ENCODE measurements around the gene GPR146. TPM values are rescaled to one million over a fixed set of nuclear protein-coding genes. Genes with fewer than 3 reads are reported as not detected.

GPR146 gene
- total and polyA plus RNA-seq, 2 of the 8 experiments (the other 6 are each of a cell fraction or from before 2014, with no cell fraction given): 1.8 to 2.7 TPM

- no peaks in the 10 kb centered on the region for H3K27me3 ChIP-seq (replicated peaks in 1 of 4; ENCODE audit: control insufficient read depth in 3 of 4, extremely low read depth in 1 of 4, insufficient read depth in 3 of 4, low read length in 3 of 4)
- ChIA-PET POLR2A (ENCODE audit: partially characterized antibody) (no interaction called here), CTCF (ENCODE audit: partially characterized antibody) (interaction anchor here (0.6 to 2.3 kb wide), 10 partner anchors 9 to 108 kb away, joined by 3 to 9 read pairs (median 4); no protein-coding TSS in a partner anchor)
- H2BK12ac ChIP-seq (ENCODE audit: low read depth, low read length): no peak overlapping the region
- H3K4me2 ChIP-seq (ENCODE audit: insufficient read depth in 1 of 2, low read depth in 2 of 2, low read length in 2 of 2): no peak overlapping the region
- peaks cover 0 to 20% of the 10 kb centered on the region in 2 experiments; a peak in 1 of 4 replicates for H3K79me2 ChIP-seq (ENCODE audit: control insufficient read depth in 1 of 2, insufficient read depth in 2 of 2, low read length in 2 of 2)
- no peak for DNase-seq (ENCODE audit: low read depth in 1 of 2, low spot score in 2 of 2)
- H2AFZ ChIP-seq (ENCODE audit: low read length): no peak overlapping the region
- no peak overlapping the region; a peak in 2 of 7 replicates for H3K9ac ChIP-seq (replicated peaks in 1 of 4; ENCODE audit: extremely low read depth in 1 of 4, low read depth in 3 of 4, low read length in 3 of 4)
- no peak overlapping the region; the same call in 1 of the 2 replicates for H4K8ac ChIP-seq (ENCODE audit: extremely low read depth, insufficient read depth, low read length)
- no peak overlapping the region for H3K23ac ChIP-seq (ENCODE audit: insufficient read length)
- H3K36me3 ChIP-seq (ENCODE audit: control insufficient read depth in 2 of 4, insufficient read depth in 4 of 4, low read length in 3 of 4): no peaks in the 10 kb centered on the region; a peak in 1 of 8 replicates
- H3K14ac ChIP-seq (ENCODE audit: insufficient read length): no peak overlapping the region
- peaks cover 5 to 20% of the 10 kb centered on the region in 2 experiments for H4K20me1 ChIP-seq (replicated peaks in 1 of 2; ENCODE audit: control insufficient read depth in 1 of 2, insufficient read depth in 2 of 2, low read length in 2 of 2)
- peaks cover 30% of the 10 kb centered on the region for H3K79me1 ChIP-seq (ENCODE audit: low read depth, low read length)
- H2BK5ac ChIP-seq (ENCODE audit: low read depth, low read length): no peak overlapping the region
- H3K4me1 ChIP-seq (replicated peaks in 1 of 4; ENCODE audit: control insufficient read depth in 3 of 4, insufficient read depth in 4 of 4, low read length in 3 of 4): no peaks in the 10 kb centered on the region; a peak in 1 of 7 replicates
- no peak overlapping the region for H2BK20ac ChIP-seq (ENCODE audit: low read length)
- H2BK120ac ChIP-seq (replicated peaks; ENCODE audit: low read depth, low read length): no peak overlapping the region
- no peak for FAIRE-seq
- H3K18ac ChIP-seq (ENCODE audit: extremely low read depth, low read length): no peak overlapping the region
- H3K4ac ChIP-seq (replicated peaks; ENCODE audit: insufficient read length, low read depth, low read length): no peak overlapping the region
- H2AK5ac ChIP-seq (ENCODE audit: low read depth, low read length): no peak overlapping the region
- no peak overlapping the region for H3K4me3 ChIP-seq (ENCODE audit: extremely low read depth in 1 of 4, insufficient read depth in 2 of 4, low read depth in 3 of 4, low read length in 4 of 4)
- no peak overlapping the region for H4K91ac ChIP-seq (replicated peaks; ENCODE audit: insufficient read length, low read length)
- H3K56ac ChIP-seq (replicated peaks; ENCODE audit: insufficient read length, low read depth, low read length): no peak overlapping the region
- WGBS, 2 experiments (ENCODE audit: extremely low coverage in 1 of 2, insufficient coverage in 1 of 2, insufficient read length in 1 of 2, insufficient replicate concordance in 2 of 2, low coverage in 1 of 2, low lambda C conversion rate in 2 of 2, missing lambda C conversion rate in 1 of 2): 80% methylated on average over 13 of the region's 14 CpGs; no CpG with 5 or more reads in 1 of the 2 experiments
- H2BK15ac ChIP-seq (ENCODE audit: low read length): no peak overlapping the region
- no peak overlapping the region for H3K27ac ChIP-seq (ENCODE audit: low read depth, low read length)
- no peaks in the 10 kb centered on the region for H3K9me3 ChIP-seq (ENCODE audit: insufficient read depth in 2 of 2, low read depth in 1 of 2, low read length in 1 of 2)
- H3K23me2 ChIP-seq (ENCODE audit: low read depth, low read length): no peaks in the 10 kb centered on the region
- H4K5ac ChIP-seq (ENCODE audit: insufficient read length, low read depth, low read length): no peak overlapping the region
- TF ChIP-seq CREB1 (IDR thresholded peaks at IDR 0.05): no peak
- TF ChIP-seq POLR2A (IDR thresholded peaks at IDR 0.05; ENCODE audit: control extremely low read depth in 1 of 2, low read depth in 2 of 2, low read length in 2 of 2): no peak
- TF ChIP-seq TCF12 (IDR thresholded peaks at IDR 0.05; ENCODE audit: low read depth, low read length): no peak
- no peak for TF ChIP-seq PHF8 (conservative IDR thresholded peaks at IDR 0.05; ENCODE audit: low read depth, low read length)
- TF ChIP-seq CTCF (IDR thresholded peaks at IDR 0.05; ENCODE audit: control extremely low read depth in 1 of 3, insufficient read depth in 1 of 3, low read depth in 1 of 3, low read length in 3 of 3): no peak
Measured at GRCh38 chr7:1100386-1100785, 56.0 kb downstream of the GPR146 start.

Measured in H1 (cell line).